IMR-90 (cell line): ENCODE measurements around the gene TPM3. TPM values are rescaled to one million over a fixed set of nuclear protein-coding genes. Genes with fewer than 3 reads are reported as not detected.
A peak's percentile ranks its signal among the peaks of the same experiment; 100 is the strongest.

Source experiments
- ATAC-seq: fragments of 200-7000 bp; cut with Tn5 transposase; 2 replicates; pipeline ENCODE4 v1.9.1; 2020; ENCODE audit warnings: low read depth, mild to moderate bottlenecking, moderate library complexity
- BruUV-seq: library from RNA; stranded (reverse); fragments of 400-500 nt; replicated peaks from 2 replicates; lab custom pipeline; 2021; lab: Mats Ljungman, UMichigan
- CTCF ChIA-PET: fragments of 300-600 bp; formaldehyde crosslinking; extraction: SDS; loops from one replicate; lab custom pipeline; 2021; ENCODE audit warnings: antibody characterized with exemption; lab: Yijun Ruan, JAX
- POLR2A ChIA-PET: fragments of 300-600 bp; sonication (Branson Sonifier 250); formaldehyde crosslinking; loops from one replicate; lab custom pipeline; 2022; ENCODE audit warnings: antibody characterized with exemption; ENCODE audit not compliant: unreplicated experiment; lab: Charles Lee
- DNase-seq: peaks from one replicate; pipeline ENCODE4 v3.0.0; 2013
- H2AFZ ChIP-seq: replicated peaks from 2 replicates; pipeline ENCODE3; 2013; ENCODE audit warnings: low read length, mild to moderate bottlenecking; ENCODE audit not compliant: poor library complexity
- H2AK5ac ChIP-seq: 2 replicates; pipeline ENCODE4 v1.6.1; 2013; ENCODE audit warnings: low read depth, low read length, inconsistent platforms
- H2AK9ac ChIP-seq: replicated peaks from 2 replicates; pipeline ENCODE3; 2013; ENCODE audit warnings: mild to moderate bottlenecking, low read depth, low read length, moderate library complexity; ENCODE audit not compliant: poor library complexity
- H2BK120ac ChIP-seq: 2 replicates; pipeline ENCODE4 v1.6.1; 2013; ENCODE audit warnings: low read depth, low read length, inconsistent platforms
- H2BK15ac ChIP-seq: 3 replicates; pipeline ENCODE4 v1.6.1; 2013; ENCODE audit warnings: low read depth, low read length, inconsistent platforms
- H2BK20ac ChIP-seq: 2 replicates; pipeline ENCODE4 v1.6.1; 2013; ENCODE audit warnings: low read depth, mild to moderate bottlenecking, inconsistent platforms, low read length, moderate library complexity
- H2BK5ac ChIP-seq: 2 replicates; pipeline ENCODE4 v1.6.1; 2013; ENCODE audit warnings: mild to moderate bottlenecking, low read depth, low read length, inconsistent platforms; ENCODE audit not compliant: poor library complexity, severe bottlenecking
- H3K14ac ChIP-seq: replicated peaks from 2 replicates; pipeline ENCODE4 v1.6.1; 2013; ENCODE audit warnings: low read depth, low read length, inconsistent platforms
- H3K18ac ChIP-seq: 2 replicates; pipeline ENCODE4 v1.6.1; 2013; ENCODE audit warnings: low read depth, low read length, control low read depth
- H3K23ac ChIP-seq: 2 replicates; pipeline ENCODE4 v1.6.1; 2013; ENCODE audit warnings: low read depth, low read length, inconsistent platforms
- H3K27ac ChIP-seq: 2 replicates; pipeline ENCODE4 v1.5.1; 2013; ENCODE audit warnings: mild to moderate bottlenecking, control low read depth, low read length; ENCODE audit not compliant: insufficient read depth
- H3K27me3 ChIP-seq: 2 replicates; pipeline ENCODE4 v1.6.1; 2013; ENCODE audit warnings: low read length; ENCODE audit not compliant: control insufficient read depth, insufficient read depth
- H3K36me3 ChIP-seq: 2 replicates; pipeline ENCODE4 v1.6.1; 2013; ENCODE audit warnings: low read length, mixed read lengths; ENCODE audit not compliant: control insufficient read depth, insufficient read depth
- H3K4ac ChIP-seq: 2 replicates; pipeline ENCODE4 v1.6.1; 2013; ENCODE audit warnings: low read depth, low read length, inconsistent platforms
- H3K4me1 ChIP-seq: 2 replicates; pipeline ENCODE4 v1.6.1; 2013; ENCODE audit warnings: low read length, mixed read lengths; ENCODE audit not compliant: control insufficient read depth, insufficient read depth
- H3K4me2 ChIP-seq: 2 replicates; pipeline ENCODE4 v1.6.1; 2013; ENCODE audit warnings: low read depth, mild to moderate bottlenecking, control low read depth, low read length, moderate library complexity
- H3K4me3 ChIP-seq: 2 replicates; pipeline ENCODE4 v1.5.1; 2013; ENCODE audit warnings: low read depth, mild to moderate bottlenecking, control low read depth, low read length, moderate library complexity; ENCODE audit not compliant: insufficient read depth
- H3K56ac ChIP-seq: 2 replicates; pipeline ENCODE4 v1.6.1; 2013; ENCODE audit warnings: low read length, inconsistent platforms; ENCODE audit not compliant: insufficient read depth; ENCODE audit errors: extremely low read depth
- H3K79me1 ChIP-seq, 2 experiments: 2 replicates each; pipeline ENCODE4 v1.6.1; 2013; ENCODE audit warnings: low read length in 2 of 2, inconsistent platforms in 1 of 2, low read depth in 1 of 2
- H3K9ac ChIP-seq: 2 replicates; pipeline ENCODE4 v1.6.1; 2013; ENCODE audit warnings: low read depth, low read length, control low read depth
- H3K9me1 ChIP-seq: 2 replicates; pipeline ENCODE4 v1.6.1; 2013; ENCODE audit warnings: low read length, inconsistent platforms; ENCODE audit not compliant: insufficient read depth
- H3K9me3 ChIP-seq: 2 replicates; pipeline ENCODE4 v1.6.1; 2013; ENCODE audit warnings: low read length; ENCODE audit not compliant: control insufficient read depth, insufficient read depth
- H4K20me1 ChIP-seq: 2 replicates; pipeline ENCODE4 v1.6.1; 2013; ENCODE audit warnings: low read length, inconsistent platforms; ENCODE audit not compliant: insufficient read depth
- H4K5ac ChIP-seq: 2 replicates; pipeline ENCODE4 v1.6.1; 2013; ENCODE audit warnings: mild to moderate bottlenecking, low read depth, low read length, control low read depth
- H4K8ac ChIP-seq, 2 experiments: 2 replicates each; pipeline ENCODE4 v1.6.1; 2013; ENCODE audit warnings: low read depth in 2 of 2, low read length in 2 of 2, control low read depth in 1 of 2, inconsistent platforms in 1 of 2
- H4K91ac ChIP-seq: 2 replicates; pipeline ENCODE4 v1.6.1; 2013; ENCODE audit warnings: low read depth, low read length, inconsistent platforms; ENCODE audit not compliant: insufficient read depth
- CEBPB ChIP-seq: IDR thresholded peaks from 2 replicates; pipeline ENCODE4 v1.6.1; 2012; ENCODE audit warnings: low read depth, low read length, improper control_type of control experiment
- MXI1 ChIP-seq: IDR thresholded peaks from 2 replicates; pipeline ENCODE4 v1.6.1; 2012; ENCODE audit warnings: low read depth, mild to moderate bottlenecking, low read length, moderate library complexity, borderline replicate concordance
- NFE2L2 ChIP-seq: fragments of 150-350 bp; IDR thresholded peaks from 2 replicates; pipeline ENCODE4 v1.6.1; 2016; ENCODE audit warnings: low read depth, mild to moderate bottlenecking, low read length
- RFX5 ChIP-seq: IDR thresholded peaks from 2 replicates; pipeline ENCODE4 v1.8.0; 2012; ENCODE audit warnings: low read depth, mild to moderate bottlenecking, low read length, moderate library complexity
- USF2 ChIP-seq: fragments of 150-350 bp; IDR thresholded peaks from 2 replicates; pipeline ENCODE4 v1.6.1; 2017; ENCODE audit warnings: mild to moderate bottlenecking, antibody characterized with exemption, low read length, low read depth
- dilution Hi-C: fragments of 300-500 bp; cut with HindIII; formaldehyde crosslinking; loops from one replicate; pipeline ENCODE4 v1.14.3; 2018; ENCODE audit warnings: low sequenced_read_pairs; ENCODE audit not compliant: unreplicated experiment
- in situ Hi-C: fragments of 300-500 bp; cut with MboI; formaldehyde crosslinking; loops from 3 replicates; pipeline ENCODE4 v1.14.3; 2019; ENCODE audit warnings: low sequenced_read_pairs, inconsistent platforms, mixed read lengths
- intact Hi-C: fragments of 100-400 bp; cut with micrococcal nuclease; formaldehyde crosslinking; loops from 2 replicates; pipeline ENCODE4 v1.10.0; 2022
- polyA plus RNA-seq, 3 experiments: library from polyadenylated mRNA; depleted of rRNA; stranded (reverse); fragments of >200 nt; gene quantifications; 2 replicates each; pipeline ENCODE4 v1.2.3, GENCODE V29; 2012; ENCODE audit warnings: low replicate concordance in 1 of 3
- total RNA-seq: library from RNA; depleted of rRNA; stranded (reverse); fragments of >200 nt; gene quantifications from 2 replicates; pipeline ENCODE4 v1.2.3, GENCODE V29; 2012

Gene TPM3
- total and polyA plus RNA-seq, 2 of the 4 experiments (the other 2 are of a cell fraction) = 438 to 530 TPM

- H2BK120ac ChIP-seq = no peak overlapping the region
- peaks cover 54% of the 10 kb centered on the region for H4K20me1 ChIP-seq
- POLR2A ChIA-PET = no interaction called here
- H2AK9ac ChIP-seq = no peak overlapping the region
- H3K27ac ChIP-seq = no peak overlapping the region
- no peak overlapping the region for H3K23ac ChIP-seq
- H4K5ac ChIP-seq = no peak overlapping the region
- no peak for DNase-seq
- H2BK5ac ChIP-seq = no peak overlapping the region
- H3K4me3 ChIP-seq = no peak overlapping the region
- H3K9me3 ChIP-seq = no peaks in the 10 kb centered on the region
- H4K8ac ChIP-seq = no peak overlapping the region
- no peak overlapping the region for H4K91ac ChIP-seq
- H3K9me1 ChIP-seq = peaks cover 2% of the 10 kb centered on the region; the same call in 1 of the 2 replicates
- dilution Hi-C loops (no loop called here), intact Hi-C loops (no loop called here), in situ Hi-C loops (no loop called here)
- no peak overlapping the region for H3K14ac ChIP-seq
- no peak overlapping the region for H2AFZ ChIP-seq
- H3K9ac ChIP-seq = no peak overlapping the region
- H3K4me1 ChIP-seq = peaks cover 2% of the 10 kb centered on the region; the same call in 1 of the 2 replicates
- no peak overlapping the region for H2BK20ac ChIP-seq
- BruUV-seq = no TSS peak
- peaks cover 49 to 63% of the 10 kb centered on the region in 2 experiments for H3K79me1 ChIP-seq
- H2BK15ac ChIP-seq = no peak overlapping the region
- no peak overlapping the region for H3K4me2 ChIP-seq
- H3K27me3 ChIP-seq = no peaks in the 10 kb centered on the region
- CTCF ChIA-PET = no interaction called here
- peaks cover 72% of the 10 kb centered on the region for H3K36me3 ChIP-seq
- no peak overlapping the region for H3K56ac ChIP-seq
- ATAC-seq = no peak; the same call in 1 of the 2 replicates
- H3K4ac ChIP-seq = no peak overlapping the region
- no peak overlapping the region for H2AK5ac ChIP-seq
- no peak for TF ChIP-seq RFX5
- no peak for TF ChIP-seq MXI1
- no peak for TF ChIP-seq CEBPB
- TF ChIP-seq USF2 = peak; percentile 74
- no peak for TF ChIP-seq NFE2L2
- no peak overlapping the region for H3K18ac ChIP-seq
Measured at GRCh38 chr1:154170547-154171222, 21.2 kb downstream of the TPM3 start.
